GM18909 (cell line): ENCODE data around the gene DEFB114.
"Not testable (repeated sequence)": the region's sequence is repeated elsewhere in the genome, so short reads cannot be mapped to it uniquely, and the experiment has no call there.

Experiments
- ATAC-seq: cut with Tn5 transposase; IDR thresholded peaks from one replicate; pipeline ENCODE4 v1.9.1; 2021; ENCODE audit warnings: mild to moderate bottlenecking; ENCODE audit not compliant: unreplicated experiment, poor library complexity

DEFB114 gene

GRCh38 chr6:49964064-49964463 is at the start of gene DEFB114:
TSS of gene DEFB114 (minus strand) at chr6:49964164. CDS start at chr6:49964105, 59 bp downstream.
- no peak for ATAC-seq

- no peak for ATAC-seq
Observed at GRCh38 chr6:50007819-50008218, 43.9 kb upstream of the DEFB114 start.

- ATAC-seq: no peak
Observed at GRCh38 chr6:50003139-50003538, 39.2 kb upstream of the DEFB114 start.

- ATAC-seq: no peak
Observed at GRCh38 chr6:49995278-49995677, 31.3 kb upstream of the DEFB114 start.

- no peak for ATAC-seq
Observed at GRCh38 chr6:49988900-49989299, 24.9 kb upstream of the DEFB114 start.

- ATAC-seq: no peak
Observed at GRCh38 chr6:49987749-49988148, 23.8 kb upstream of the DEFB114 start.

- no peak for ATAC-seq
Observed at GRCh38 chr6:49986551-49986950, 22.6 kb upstream of the DEFB114 start.

- no peak for ATAC-seq
Observed at GRCh38 chr6:49982046-49982445, 18.1 kb upstream of the DEFB114 start.

- ATAC-seq: peak; percentile 43
Observed at GRCh38 chr6:49980898-49981297, 16.9 kb upstream of the DEFB114 start.

- no peak for ATAC-seq
Observed at GRCh38 chr6:49979584-49979983, 15.6 kb upstream of the DEFB114 start.

- ATAC-seq: peak; percentile 69
Observed at GRCh38 chr6:49978332-49979226, 14.6 kb upstream of the DEFB114 start.

GRCh38 chr6:49969605-49970004 is 5.6 kb upstream of the DEFB114 start, which contains the start of gene DEFB113:
TSS of gene DEFB113 (minus strand) at chr6:49969625. CDS start at chr6:49969625, 0 bp downstream.
- no peak for ATAC-seq

- ATAC-seq: no peak
Observed at GRCh38 chr6:49966823-49967222, 2.9 kb upstream of the DEFB114 start.

- no peak for ATAC-seq
Observed at GRCh38 chr6:49966334-49966733, 2.4 kb upstream of the DEFB114 start.

- ATAC-seq: no peak
Observed at GRCh38 chr6:49958180-49958579, 5.8 kb downstream of the DEFB114 start.

- no peak for ATAC-seq
Observed at GRCh38 chr6:49955847-49956246, 8.1 kb downstream of the DEFB114 start.

GRCh38 chr6:49951926-49952325 is 12.0 kb downstream of the DEFB114 start:
- no peak for ATAC-seq

- ATAC-seq: no peak
Observed at GRCh38 chr6:49950415-49950751, 13.6 kb downstream of the DEFB114 start.

GRCh38 chr6:49949062-49949461 is 14.9 kb downstream of the DEFB114 start:
- no peak for ATAC-seq

GRCh38 chr6:49946835-49947234 is 17.1 kb downstream of the DEFB114 start:
- ATAC-seq: no peak

GRCh38 chr6:49944068-49944467 is 19.9 kb downstream of the DEFB114 start:
- not testable (repeated sequence) for ATAC-seq

GRCh38 chr6:49939993-49940498 is 23.9 kb downstream of the DEFB114 start:
- ATAC-seq: no peak
